HEK293 (cell line): ENCODE measurements around the gene CRIP1.

Experiments used
- BCL6B ChIP-seq: fragments of 450-650 bp; formaldehyde crosslinking; IDR thresholded peaks from 2 replicates; pipeline ENCODE4 v1.5.1; 2017; ENCODE audit warnings: missing biosample characterization, missing genetic modification characterization
- GLI4 ChIP-seq: fragments of 450-650 bp; formaldehyde crosslinking; IDR thresholded peaks from 2 replicates; pipeline ENCODE4 v1.5.1; 2016; ENCODE audit warnings: missing biosample characterization, missing genetic modification characterization
- INSM2 ChIP-seq: fragments of 450-650 bp; formaldehyde crosslinking; IDR thresholded peaks from 2 replicates; pipeline ENCODE4 v1.5.1; 2016; ENCODE audit warnings: missing biosample characterization, missing genetic modification characterization
- KLF1 ChIP-seq: fragments of 450-650 bp; formaldehyde crosslinking; IDR thresholded peaks from 2 replicates; pipeline ENCODE4 v1.5.1; 2016; ENCODE audit warnings: missing biosample characterization, missing genetic modification characterization
- KLF16 ChIP-seq: fragments of 450-650 bp; formaldehyde crosslinking; IDR thresholded peaks from 2 replicates; pipeline ENCODE4 v1.5.1; 2017; ENCODE audit warnings: missing biosample characterization, missing genetic modification characterization
- PRDM1 ChIP-seq: fragments of 450-650 bp; formaldehyde crosslinking; IDR thresholded peaks from 2 replicates; pipeline ENCODE4; 2016; ENCODE audit warnings: missing biosample characterization, missing genetic modification characterization
- RBAK ChIP-seq: fragments of 450-650 bp; formaldehyde crosslinking; IDR thresholded peaks from 2 replicates; pipeline ENCODE4 v1.5.1; 2016; ENCODE audit warnings: missing biosample characterization, missing genetic modification characterization
- REPIN1 ChIP-seq: fragments of 450-650 bp; formaldehyde crosslinking; IDR thresholded peaks from 2 replicates; pipeline ENCODE4 v1.5.1; 2017; ENCODE audit warnings: missing biosample characterization, missing genetic modification characterization, low read depth
- TSHZ1 ChIP-seq: fragments of 450-650 bp; formaldehyde crosslinking; IDR thresholded peaks from 2 replicates; pipeline ENCODE4 v1.5.1; 2016; ENCODE audit warnings: missing biosample characterization, missing genetic modification characterization, borderline replicate concordance
- YY2 ChIP-seq: fragments of 450-650 bp; formaldehyde crosslinking; IDR thresholded peaks from 2 replicates; pipeline ENCODE4 v1.5.1; 2016; ENCODE audit warnings: missing biosample characterization, missing genetic modification characterization
- ZEB2 ChIP-seq: fragments of 450-650 bp; formaldehyde crosslinking; IDR thresholded peaks from 2 replicates; pipeline ENCODE4 v1.5.1; 2016; ENCODE audit warnings: missing biosample characterization, missing genetic modification characterization
- ZNF133 ChIP-seq: fragments of 450-650 bp; formaldehyde crosslinking; IDR thresholded peaks from 2 replicates; pipeline ENCODE4 v1.5.1; 2016; ENCODE audit warnings: missing biosample characterization, missing genetic modification characterization
- ZNF155 ChIP-seq: fragments of 450-650 bp; formaldehyde crosslinking; IDR thresholded peaks from 2 replicates; pipeline ENCODE4 v1.5.1; 2016; ENCODE audit warnings: missing biosample characterization, missing genetic modification characterization
- ZNF239 ChIP-seq: fragments of 450-650 bp; formaldehyde crosslinking; IDR thresholded peaks from 2 replicates; pipeline ENCODE4 v1.5.1; 2016; ENCODE audit warnings: missing biosample characterization, missing genetic modification characterization
- ZNF341 ChIP-seq: fragments of 450-650 bp; formaldehyde crosslinking; IDR thresholded peaks from 2 replicates; pipeline ENCODE4; 2016; ENCODE audit warnings: low read depth, missing biosample characterization, missing genetic modification characterization
- ZNF391 ChIP-seq: fragments of 450-650 bp; formaldehyde crosslinking; IDR thresholded peaks from 2 replicates; pipeline ENCODE4 v1.5.1; 2016; ENCODE audit warnings: low read depth, missing biosample characterization, missing genetic modification characterization, borderline replicate concordance
- ZNF398 ChIP-seq: fragments of 450-650 bp; formaldehyde crosslinking; IDR thresholded peaks from 2 replicates; pipeline ENCODE4 v1.5.1; 2017; ENCODE audit warnings: missing biosample characterization, missing genetic modification characterization
- ZNF501 ChIP-seq: fragments of 450-650 bp; formaldehyde crosslinking; IDR thresholded peaks from 2 replicates; pipeline ENCODE4 v1.5.1; 2016; ENCODE audit warnings: missing biosample characterization, missing genetic modification characterization
- ZNF518A ChIP-seq: fragments of 450-650 bp; formaldehyde crosslinking; conservative IDR thresholded peaks from 2 replicates; pipeline ENCODE4 v1.5.1; 2016; ENCODE audit warnings: low read depth, missing biosample characterization, missing genetic modification characterization
- ZNF529 ChIP-seq: fragments of 450-650 bp; formaldehyde crosslinking; IDR thresholded peaks from 2 replicates; pipeline ENCODE4 v1.5.1; 2017; ENCODE audit warnings: missing genetic modification characterization, missing biosample characterization; ENCODE audit not compliant: insufficient replicate concordance
- ZNF654 ChIP-seq: fragments of 450-650 bp; formaldehyde crosslinking; IDR thresholded peaks from 2 replicates; pipeline ENCODE4 v1.5.1; 2016; ENCODE audit warnings: low read depth, missing biosample characterization, missing genetic modification characterization
- ZNF670 ChIP-seq: fragments of 450-650 bp; formaldehyde crosslinking; IDR thresholded peaks from 2 replicates; pipeline ENCODE4 v1.5.1; 2016; ENCODE audit warnings: missing biosample characterization, missing genetic modification characterization, low read depth
- ZNF792 ChIP-seq: fragments of 450-650 bp; formaldehyde crosslinking; IDR thresholded peaks from 2 replicates; pipeline ENCODE4 v1.5.1; 2016; ENCODE audit warnings: missing biosample characterization, missing genetic modification characterization
- ZNF843 ChIP-seq: fragments of 450-650 bp; formaldehyde crosslinking; IDR thresholded peaks from 2 replicates; pipeline ENCODE4 v1.5.1; 2016; ENCODE audit warnings: missing biosample characterization, missing genetic modification characterization

CRIP1 gene

GRCh38 chr14:105481886-105482457 lies 4.7 kb upstream of the CRIP1 start (continued):
- TF ChIP-seq ZNF792 (tag by site-specific recombination) (no peak), BCL6B (tag by site-specific recombination) (no peak), ZEB2 (tag by site-specific recombination) (peak; percentile 12; the same call in 1 of the 2 replicates), REPIN1 (tag by site-specific recombination) (no peak), ZNF341 (tag by site-specific recombination) (peak; percentile 81), ZNF239 (tag by site-specific recombination) (no peak), ZNF518A (no peak), GLI4 (tag by site-specific recombination) (no peak), KLF1 (tag by site-specific recombination) (peak; percentile 92), ZNF391 (tag by site-specific recombination) (no peak), ZNF501 (0 out of 2 replicates have a peak, but pooled peaks have one; percentile 37), ZNF398 (no peak), INSM2 (no peak), RBAK (no peak), ZNF133 (tag by site-specific recombination) (no peak), ZNF155 (tag by site-specific recombination) (no peak), ZNF529 (tag by site-specific recombination) (no peak), TSHZ1 (tag by site-specific recombination) (peak; percentile 52; the same call in 1 of the 2 replicates), YY2 (tag by site-specific recombination) (no peak), ZNF670 (tag by site-specific recombination) (no peak), ZNF843 (no peak; the same call in 1 of the 2 replicates), PRDM1 (tag by site-specific recombination) (no peak), KLF16 (0 out of 2 replicates have a peak, but pooled peaks have one; percentile 28), ZNF654 (tag by site-specific recombination) (no peak)
